NB4 (cell line): ENCODE results near the gene COLEC11.

ENCODE experiments used
- DNase-seq: peaks from one replicate; pipeline ENCODE4 v3.0.0; 2010; ENCODE audit warnings: low read depth
- H3K4me3 ChIP-seq: one replicate; pipeline ENCODE4 v1.5.1; 2011; ENCODE audit warnings: mild to moderate bottlenecking, low read depth, low read length, moderate library complexity
- MAX ChIP-seq: IDR thresholded peaks from 2 replicates; pipeline ENCODE4 v1.6.1; 2011; ENCODE audit warnings: low read depth, low read length
- MYC ChIP-seq: IDR thresholded peaks from 2 replicates; pipeline ENCODE4 v1.6.1; 2011; ENCODE audit warnings: low read depth, low read length
- POLR2A ChIP-seq: IDR thresholded peaks from 2 replicates; pipeline ENCODE4 v1.6.1; 2011; ENCODE audit warnings: mild to moderate bottlenecking; ENCODE audit not compliant: insufficient read length; ENCODE audit errors: extremely low read depth
- TF ChIP-seq, protein P1 (sequence below): IDR thresholded peaks from one replicate; pipeline ENCODE4 v1.5.1; 2012; ENCODE audit warnings: low read depth, low read length

COLEC11 gene

GRCh38 chr2:3587021-3587420 lies 7.9 kb upstream of the COLEC11 start:
- TF ChIP-seq MYC (no peak), MAX (no peak), POLR2A (no peak)
- TF ChIP-seq, protein P1, sequence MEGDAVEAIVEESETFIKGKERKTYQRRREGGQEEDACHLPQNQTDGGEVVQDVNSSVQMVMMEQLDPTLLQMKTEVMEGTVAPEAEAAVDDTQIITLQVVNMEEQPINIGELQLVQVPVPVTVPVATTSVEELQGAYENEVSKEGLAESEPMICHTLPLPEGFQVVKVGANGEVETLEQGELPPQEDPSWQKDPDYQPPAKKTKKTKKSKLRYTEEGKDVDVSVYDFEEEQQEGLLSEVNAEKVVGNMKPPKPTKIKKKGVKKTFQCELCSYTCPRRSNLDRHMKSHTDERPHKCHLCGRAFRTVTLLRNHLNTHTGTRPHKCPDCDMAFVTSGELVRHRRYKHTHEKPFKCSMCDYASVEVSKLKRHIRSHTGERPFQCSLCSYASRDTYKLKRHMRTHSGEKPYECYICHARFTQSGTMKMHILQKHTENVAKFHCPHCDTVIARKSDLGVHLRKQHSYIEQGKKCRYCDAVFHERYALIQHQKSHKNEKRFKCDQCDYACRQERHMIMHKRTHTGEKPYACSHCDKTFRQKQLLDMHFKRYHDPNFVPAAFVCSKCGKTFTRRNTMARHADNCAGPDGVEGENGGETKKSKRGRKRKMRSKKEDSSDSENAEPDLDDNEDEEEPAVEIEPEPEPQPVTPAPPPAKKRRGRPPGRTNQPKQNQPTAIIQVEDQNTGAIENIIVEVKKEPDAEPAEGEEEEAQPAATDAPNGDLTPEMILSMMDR = no peak
- DNase-seq = no peak
- no peak overlapping the region for H3K4me3 ChIP-seq

GRCh38 chr2:3587432-3587831 lies 7.5 kb upstream of the COLEC11 start:
- H3K4me3 ChIP-seq = no peak overlapping the region
- DNase-seq = no peak
- TF ChIP-seq, protein P1 = no peak
- TF ChIP-seq POLR2A = no peak
- no peak for TF ChIP-seq MAX
- no peak for TF ChIP-seq MYC

GRCh38 chr2:3588084-3588483 lies 6.8 kb upstream of the COLEC11 start:
- DNase-seq = no peak
- H3K4me3 ChIP-seq = no peak overlapping the region
- TF ChIP-seq MAX (no peak), MYC (no peak), POLR2A (no peak)
- TF ChIP-seq, protein P1 = no peak

- TF ChIP-seq, protein P1 = no peak
- TF ChIP-seq MAX (no peak), MYC (no peak), POLR2A (no peak)
- no peak for DNase-seq
- H3K4me3 ChIP-seq = no peak overlapping the region
Observed at GRCh38 chr2:3589086-3589485, 5.8 kb upstream of the COLEC11 start.

DNA sequence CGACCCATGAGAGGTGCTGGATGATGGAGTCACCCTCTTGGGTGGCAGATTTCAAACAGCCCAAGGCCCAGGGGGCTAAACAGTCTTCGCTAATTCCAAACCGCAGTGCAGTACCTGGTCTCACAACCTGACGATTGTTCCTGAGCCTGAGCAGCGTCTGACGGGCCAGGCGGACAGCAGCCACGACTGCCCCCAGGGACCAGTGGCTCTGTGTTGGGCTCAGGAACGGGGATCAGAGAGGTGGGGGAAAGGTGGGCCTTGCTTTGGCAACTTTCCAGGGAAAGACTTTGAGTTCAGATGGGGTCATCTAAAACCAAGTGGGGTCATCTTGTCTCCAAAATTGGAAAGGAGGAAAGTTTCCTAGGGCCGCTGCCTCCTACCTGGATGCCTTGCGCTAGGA lies 492 bp downstream of the COLEC11 start:
- H3K4me3 ChIP-seq = no peak overlapping the region
- DNase-seq = no peak
- TF ChIP-seq, protein P1 = no peak
- TF ChIP-seq MAX (no peak), MYC (no peak), POLR2A (no peak)

DNA sequence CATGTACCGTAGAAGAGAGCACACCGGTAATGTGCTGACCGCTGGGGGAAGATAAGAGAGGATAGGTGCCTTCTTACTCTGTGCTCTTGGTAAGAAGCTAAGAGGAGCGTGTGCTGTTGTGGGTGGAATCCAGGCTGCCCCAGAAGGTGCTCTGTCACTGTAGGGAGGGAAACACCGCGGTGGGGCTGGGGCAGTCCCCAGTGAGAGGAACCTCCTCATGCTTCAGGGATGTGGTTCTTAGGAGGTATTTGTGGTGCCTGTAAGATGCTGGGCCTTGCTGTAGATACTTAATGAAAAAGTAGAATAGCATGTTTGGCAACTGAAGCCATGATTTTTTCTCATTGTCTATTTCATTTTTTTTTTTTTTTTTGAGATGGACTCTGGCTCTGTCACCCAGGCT lies 1.1 kb downstream of the COLEC11 start:
- DNase-seq = no peak
- no peak overlapping the region for H3K4me3 ChIP-seq
- no peak for TF ChIP-seq POLR2A
- TF ChIP-seq MAX = no peak
